Lung (tissue), 12 donors: ENCODE measurements around the gene MYLIP. TPM values are rescaled to one million over a fixed set of nuclear protein-coding genes. Genes with fewer than 3 reads are reported as not detected.

Experiments used
- ATAC-seq: fragments of 200-7000 bp; cut with Tn5 transposase; one replicate; pipeline ENCODE4 v1.9.1; 2020; ENCODE audit warnings: moderate number of reproducible peaks; ENCODE audit not compliant: insufficient read depth, low FRiP score
- DNase-seq, 3 donors: peaks; one replicate each; pipeline ENCODE4 v3.0.0-alpha.2; 2013 to 2017
- H3K27ac ChIP-seq, 2 donors: one replicate each; pipeline ENCODE4 v1.5.1; 2013; ENCODE audit warnings: mild to moderate bottlenecking in 2 of 2, moderate library complexity in 2 of 2, control low read depth in 1 of 2, inconsistent platforms in 1 of 2, low read depth in 1 of 2, low read length in 1 of 2
- H3K27me3 ChIP-seq, 3 donors: one replicate each; pipeline ENCODE4 v1.5.1; 2013; ENCODE audit warnings: low read length in 2 of 3; ENCODE audit not compliant: control insufficient read depth in 3 of 3, insufficient read depth in 3 of 3
- H3K36me3 ChIP-seq, 4 donors: one replicate each; pipeline ENCODE4 v1.5.1; 2013; ENCODE audit warnings: low read length in 4 of 4, mild to moderate bottlenecking in 1 of 4, moderate library complexity in 1 of 4; ENCODE audit not compliant: control insufficient read depth in 4 of 4, insufficient read depth in 4 of 4
- H3K4me1 ChIP-seq, 5 donors: one replicate each; pipeline ENCODE4 v1.5.1; 2013; ENCODE audit warnings: low read length in 5 of 5, mild to moderate bottlenecking in 2 of 5, moderate library complexity in 1 of 5; ENCODE audit not compliant: control insufficient read depth in 5 of 5, insufficient read depth in 5 of 5
- H3K4me3 ChIP-seq: one replicate; pipeline ENCODE4 v1.5.1; 2013; ENCODE audit warnings: mild to moderate bottlenecking, control low read depth, moderate library complexity
- H3K9ac ChIP-seq, 2 donors: one replicate each; pipeline ENCODE4 v1.5.1; 2013; ENCODE audit warnings: low read length in 2 of 2, control low read depth in 1 of 2; ENCODE audit not compliant: insufficient read depth in 1 of 2
- H3K9me3 ChIP-seq, 4 donors: one replicate each; pipeline ENCODE4 v1.5.1; 2013; ENCODE audit warnings: low read length in 3 of 4, mild to moderate bottlenecking in 1 of 4, moderate library complexity in 1 of 4; ENCODE audit not compliant: control insufficient read depth in 4 of 4, insufficient read depth in 3 of 4
- WGBS, 2 donors: extraction: QIAGEN DNeasy Blood & Tissue Kit; methylation state at CpG; one replicate each; pipeline ENCODE4 v1.1.7; 2013; 5-methylcytosine and 5-hydroxymethylcytosine counted together
- polyA plus RNA-seq, 2 donors: library from polyadenylated mRNA; stranded (reverse); fragments of 200-250 nt; gene quantifications; one replicate each; pipeline ENCODE4 v1.2.1, GENCODE V29; 2013
- total RNA-seq, 2 donors: library from RNA; depleted of rRNA in 1 of 2; stranded (reverse); fragments of >200 nt in 1 of 2; gene quantifications; one replicate each; pipeline ENCODE4 v1.2.1, GENCODE V29; 2014 to 2021
- TF ChIP-seq, protein P1 (sequence below): IDR thresholded peaks from 2 replicates; pipeline ENCODE4 v1.5.1; 2012; ENCODE audit warnings: mild to moderate bottlenecking; ENCODE audit errors: control extremely low read depth, extremely low read depth
- donor health status: control.
- donor health status: control.
- donor health status: Bipolar disorder and iron deficiency.
- donor health status: healthy.
- donor health status: DM: yes; HTN: yes; CAD: no.

The MYLIP gene
- total and polyA plus RNA-seq, 4 donors = 16.7 to 118 (median 26.1) TPM

DNA sequence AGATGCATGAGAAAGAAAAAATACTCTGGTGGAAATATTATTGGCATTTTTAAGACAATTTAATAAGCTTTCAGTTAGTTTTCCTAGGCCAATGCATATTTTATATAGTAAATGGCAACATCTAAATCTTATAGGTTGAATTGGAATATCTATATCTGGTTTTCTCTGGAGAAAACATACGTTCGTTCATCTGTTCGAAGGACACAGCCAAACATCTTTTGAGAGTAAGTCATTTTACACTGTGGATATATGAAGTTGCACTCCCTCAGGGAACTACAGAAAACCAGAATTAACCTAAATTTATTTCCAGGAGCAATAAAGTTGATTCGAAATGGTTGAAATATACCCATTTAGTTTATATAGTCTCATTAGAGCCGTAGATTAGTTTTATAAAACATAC, 49.0 kb downstream of the MYLIP start:
- H3K36me3 ChIP-seq = no peaks in the 10 kb centered on the region
- H3K27ac ChIP-seq = no peak overlapping the region
- TF ChIP-seq, protein P1, sequence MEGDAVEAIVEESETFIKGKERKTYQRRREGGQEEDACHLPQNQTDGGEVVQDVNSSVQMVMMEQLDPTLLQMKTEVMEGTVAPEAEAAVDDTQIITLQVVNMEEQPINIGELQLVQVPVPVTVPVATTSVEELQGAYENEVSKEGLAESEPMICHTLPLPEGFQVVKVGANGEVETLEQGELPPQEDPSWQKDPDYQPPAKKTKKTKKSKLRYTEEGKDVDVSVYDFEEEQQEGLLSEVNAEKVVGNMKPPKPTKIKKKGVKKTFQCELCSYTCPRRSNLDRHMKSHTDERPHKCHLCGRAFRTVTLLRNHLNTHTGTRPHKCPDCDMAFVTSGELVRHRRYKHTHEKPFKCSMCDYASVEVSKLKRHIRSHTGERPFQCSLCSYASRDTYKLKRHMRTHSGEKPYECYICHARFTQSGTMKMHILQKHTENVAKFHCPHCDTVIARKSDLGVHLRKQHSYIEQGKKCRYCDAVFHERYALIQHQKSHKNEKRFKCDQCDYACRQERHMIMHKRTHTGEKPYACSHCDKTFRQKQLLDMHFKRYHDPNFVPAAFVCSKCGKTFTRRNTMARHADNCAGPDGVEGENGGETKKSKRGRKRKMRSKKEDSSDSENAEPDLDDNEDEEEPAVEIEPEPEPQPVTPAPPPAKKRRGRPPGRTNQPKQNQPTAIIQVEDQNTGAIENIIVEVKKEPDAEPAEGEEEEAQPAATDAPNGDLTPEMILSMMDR = no peak
- H3K4me1 ChIP-seq = peaks cover 0 to 5% (median 0%) of the 10 kb centered on the region in 5 donors
- ATAC-seq = no peak
- WGBS, 2 donors = 96 to 98% methylated on average over 5 of the region's 5 CpGs
- no peak overlapping the region for H3K4me3 ChIP-seq
- H3K27me3 ChIP-seq = no peaks in the 10 kb centered on the region
- H3K9ac ChIP-seq = no peak overlapping the region
- no peak for DNase-seq
- no peaks in the 10 kb centered on the region for H3K9me3 ChIP-seq

- Histone ChIP-seq H3K27me3 (no peaks in the 10 kb centered on the region), H3K27ac (no peak overlapping the region), H3K9ac (no peak overlapping the region), H3K4me1 (peaks cover 0 to 6% (median 0%) of the 10 kb centered on the region in 5 donors), H3K9me3 (no peaks in the 10 kb centered on the region), H3K4me3 (no peak overlapping the region), H3K36me3 (no peaks in the 10 kb centered on the region)
- DNase-seq (no peak), ATAC-seq (no peak)
- TF ChIP-seq, protein P1 = no peak
- 95 to 96% methylated on average over 7 of the region's 7 CpGs for WGBS, 2 donors
Measured at GRCh38 chr6:16178351-16178750, 49.5 kb downstream of the MYLIP start.

GRCh38 chr6:16179063-16179462, 50.2 kb downstream of the MYLIP start:
- TF ChIP-seq, protein P1 = no peak
- H3K27me3 ChIP-seq = no peaks in the 10 kb centered on the region
- no peaks in the 10 kb centered on the region for H3K9me3 ChIP-seq
- no peak overlapping the region for H3K4me3 ChIP-seq
- H3K27ac ChIP-seq = no peak overlapping the region
- H3K36me3 ChIP-seq = no peaks in the 10 kb centered on the region
- WGBS, 2 donors = 95 to 97% methylated on average over 2 of the region's 2 CpGs
- no peak overlapping the region for H3K9ac ChIP-seq
- no peak for ATAC-seq
- peaks cover 0 to 6% (median 0%) of the 10 kb centered on the region in 5 donors for H3K4me1 ChIP-seq
- DNase-seq = no peak

GRCh38 chr6:16179970-16180431, 51.1 kb downstream of the MYLIP start:
- H3K4me1 ChIP-seq = peaks cover 0 to 2% (median 0%) of the 10 kb centered on the region in 5 donors
- TF ChIP-seq, protein P1 = no peak
- no peak for DNase-seq
- no peaks in the 10 kb centered on the region for H3K27me3 ChIP-seq
- H3K9me3 ChIP-seq = no peaks in the 10 kb centered on the region
- no peak for ATAC-seq
- H3K4me3 ChIP-seq = no peak overlapping the region
- no peak overlapping the region for H3K27ac ChIP-seq
- 33 to 55% methylated on average over 16 of the region's 16 CpGs for WGBS, 2 donors
- no peaks in the 10 kb centered on the region for H3K36me3 ChIP-seq
- H3K9ac ChIP-seq = no peak overlapping the region
